ENCODE measurements around the gene GPC5. TPM values are rescaled to one million over a fixed set of nuclear protein-coding genes. Genes with fewer than 3 reads are reported as not detected.

Gene GPC5
- total and polyA plus RNA-seq, 2 of the 8 experiments (the other 6 are each of a cell fraction or from before 2014, with no cell fraction given) = 0.20 to 0.39 TPM

- H3K79me2 ChIP-seq (ENCODE audit: control insufficient read depth in 1 of 2, insufficient read depth in 2 of 2, low read length in 2 of 2) = no peaks in the 10 kb centered on the region
- no peaks in the 10 kb centered on the region for H4K20me1 ChIP-seq (replicated peaks in 1 of 2; ENCODE audit: control insufficient read depth in 1 of 2, insufficient read depth in 2 of 2, low read length in 2 of 2)
- no peak overlapping the region for H3K4me2 ChIP-seq (ENCODE audit: insufficient read depth in 1 of 2, low read depth in 2 of 2, low read length in 2 of 2)
- H3K36me3 ChIP-seq (ENCODE audit: control insufficient read depth in 2 of 4, insufficient read depth in 4 of 4, low read length in 3 of 4) = no peaks in the 10 kb centered on the region
- no peak overlapping the region for H2BK120ac ChIP-seq (replicated peaks; ENCODE audit: low read depth, low read length)
- H4K5ac ChIP-seq (ENCODE audit: insufficient read length, low read depth, low read length) = no peak overlapping the region
- H3K23ac ChIP-seq (ENCODE audit: insufficient read length) = no peak overlapping the region
- ChIA-PET CTCF (ENCODE audit: partially characterized antibody) (interaction anchor here (0.6 to 1.2 kb wide), 2 partner anchors 15 to 274 kb away, joined by 3 read pairs; no protein-coding TSS in a partner anchor), POLR2A (ENCODE audit: partially characterized antibody) (no interaction called here)
- DNase-seq (ENCODE audit: low read depth in 1 of 2, low spot score in 2 of 2) (no peak), FAIRE-seq (no peak)
- no peak overlapping the region for H2AK5ac ChIP-seq (ENCODE audit: low read depth, low read length)
- H3K4me1 ChIP-seq (replicated peaks in 1 of 4; ENCODE audit: control insufficient read depth in 3 of 4, insufficient read depth in 4 of 4, low read length in 3 of 4) = no peaks in the 10 kb centered on the region
- no peak overlapping the region for H3K56ac ChIP-seq (replicated peaks; ENCODE audit: insufficient read length, low read depth, low read length)
- H4K8ac ChIP-seq (ENCODE audit: extremely low read depth, insufficient read depth, low read length) = no peak overlapping the region
- H2BK15ac ChIP-seq (ENCODE audit: low read length) = no peak overlapping the region
- no peak for TF ChIP-seq CREB1 (IDR thresholded peaks at IDR 0.05)
- TF ChIP-seq POLR2AphosphoS5 (IDR thresholded peaks at IDR 0.05; ENCODE audit: low read depth, low read length) = no peak
- TF ChIP-seq BRCA1 (IDR thresholded peaks at IDR 0.05; ENCODE audit: low read depth, low read length) = no peak
- no peak overlapping the region for H3K14ac ChIP-seq (ENCODE audit: insufficient read length)
- no peak overlapping the region for H2BK5ac ChIP-seq (ENCODE audit: low read depth, low read length)
- H3K4ac ChIP-seq (replicated peaks; ENCODE audit: insufficient read length, low read depth, low read length) = no peak overlapping the region
- no peaks in the 10 kb centered on the region for H3K9me3 ChIP-seq (ENCODE audit: insufficient read depth in 2 of 2, low read depth in 1 of 2, low read length in 1 of 2)
- H4K91ac ChIP-seq (replicated peaks; ENCODE audit: insufficient read length, low read length) = no peak overlapping the region
- 92% methylated on average over 1 of the region's 1 CpG; no CpG with 5 or more reads in 1 of the 2 experiments for WGBS, 2 experiments (ENCODE audit: extremely low coverage in 1 of 2, insufficient coverage in 1 of 2, insufficient read length in 1 of 2, insufficient replicate concordance in 2 of 2, low coverage in 1 of 2, low lambda C conversion rate in 2 of 2, missing lambda C conversion rate in 1 of 2)
- no peaks in the 10 kb centered on the region for H3K23me2 ChIP-seq (ENCODE audit: low read depth, low read length)
- no peak overlapping the region for H3K9ac ChIP-seq (replicated peaks in 1 of 4; ENCODE audit: extremely low read depth in 1 of 4, low read depth in 3 of 4, low read length in 3 of 4)
- no peak overlapping the region for H2BK12ac ChIP-seq (ENCODE audit: low read depth, low read length)
- H2AFZ ChIP-seq (ENCODE audit: low read length) = no peak overlapping the region
- H3K27me3 ChIP-seq (replicated peaks in 1 of 4; ENCODE audit: control insufficient read depth in 3 of 4, extremely low read depth in 1 of 4, insufficient read depth in 3 of 4, low read length in 3 of 4) = no peaks in the 10 kb centered on the region
- no peak overlapping the region for H3K18ac ChIP-seq (ENCODE audit: extremely low read depth, low read length)
- H2BK20ac ChIP-seq (ENCODE audit: low read length) = no peak overlapping the region
- H3K27ac ChIP-seq (ENCODE audit: low read depth, low read length) = no peak overlapping the region
- H3K79me1 ChIP-seq (ENCODE audit: low read depth, low read length) = no peaks in the 10 kb centered on the region
- H3K4me3 ChIP-seq (ENCODE audit: extremely low read depth in 1 of 4, insufficient read depth in 2 of 4, low read depth in 3 of 4, low read length in 4 of 4) = no peak overlapping the region
Measured at GRCh38 chr13:92912629-92913028, 1514.2 kb downstream of the GPC5 start.

All from H1 (cell line).